ENCODE results near the gene MAD1L1.

The MAD1L1 gene

GRCh38 chr7:1856161-1856887, 376.4 kb downstream of the MAD1L1 start:
- Histone ChIP-seq H2AFZ (ENCODE audit: low read depth) (no peak overlapping the region), H3K36me3 (ENCODE audit: insufficient read depth) (no peaks in the 10 kb centered on the region), H3K79me2 (ENCODE audit: insufficient read depth, low read depth) (no peaks in the 10 kb centered on the region), H3K27ac (no peak overlapping the region), H3K4me2 (no peak overlapping the region), H3K9ac (no peak overlapping the region), H3K4me1 (ENCODE audit: low read depth, poor library complexity, severe bottlenecking) (no peaks in the 10 kb centered on the region), H3K4me3 (IDR thresholded peaks at IDR 0.05; ENCODE audit: insufficient read depth, low read depth, low read length) (no peak overlapping the region), H4K20me1 (ENCODE audit: insufficient read depth) (no peaks in the 10 kb centered on the region), H3K27me3 (ENCODE audit: insufficient read depth, low read depth) (no peaks in the 10 kb centered on the region)
- no peak for TF ChIP-seq CTCF (conservative IDR thresholded peaks at IDR 0.05; ENCODE audit: low read depth, low read length)

GRCh38 chr7:1855725-1856160, 377.0 kb downstream of the MAD1L1 start:
- Histone ChIP-seq H3K36me3 (ENCODE audit: insufficient read depth) (no peaks in the 10 kb centered on the region), H2AFZ (ENCODE audit: low read depth) (no peak overlapping the region), H3K4me1 (ENCODE audit: low read depth, poor library complexity, severe bottlenecking) (no peaks in the 10 kb centered on the region), H4K20me1 (ENCODE audit: insufficient read depth) (no peaks in the 10 kb centered on the region), H3K4me3 (IDR thresholded peaks at IDR 0.05; ENCODE audit: insufficient read depth, low read depth, low read length) (no peak overlapping the region), H3K4me2 (no peak overlapping the region), H3K27ac (no peak overlapping the region), H3K79me2 (ENCODE audit: insufficient read depth, low read depth) (no peaks in the 10 kb centered on the region), H3K27me3 (ENCODE audit: insufficient read depth, low read depth) (no peaks in the 10 kb centered on the region), H3K9ac (no peak overlapping the region)
- no peak for TF ChIP-seq CTCF (conservative IDR thresholded peaks at IDR 0.05; ENCODE audit: low read depth, low read length)

- no peak overlapping the region for H3K4me2 ChIP-seq
- no peak overlapping the region for H2AFZ ChIP-seq (ENCODE audit: low read depth)
- H3K4me3 ChIP-seq (IDR thresholded peaks at IDR 0.05; ENCODE audit: insufficient read depth, low read depth, low read length): no peak overlapping the region
- no peaks in the 10 kb centered on the region for H4K20me1 ChIP-seq (ENCODE audit: insufficient read depth)
- H3K27ac ChIP-seq: no peak overlapping the region
- no peak for TF ChIP-seq CTCF (conservative IDR thresholded peaks at IDR 0.05; ENCODE audit: low read depth, low read length)
- H3K4me1 ChIP-seq (ENCODE audit: low read depth, poor library complexity, severe bottlenecking): no peaks in the 10 kb centered on the region
- no peak overlapping the region for H3K9ac ChIP-seq
- no peaks in the 10 kb centered on the region for H3K79me2 ChIP-seq (ENCODE audit: insufficient read depth, low read depth)
- H3K27me3 ChIP-seq (ENCODE audit: insufficient read depth, low read depth): no peaks in the 10 kb centered on the region
- H3K36me3 ChIP-seq (ENCODE audit: insufficient read depth): no peaks in the 10 kb centered on the region
Measured at GRCh38 chr7:1854866-1855724, 377.6 kb downstream of the MAD1L1 start.

GRCh38 chr7:1853986-1854865, 378.5 kb downstream of the MAD1L1 start:
- Histone ChIP-seq H3K4me1 (ENCODE audit: low read depth, poor library complexity, severe bottlenecking) (no peaks in the 10 kb centered on the region), H4K20me1 (ENCODE audit: insufficient read depth) (no peaks in the 10 kb centered on the region), H3K4me2 (no peak overlapping the region), H3K4me3 (IDR thresholded peaks at IDR 0.05; ENCODE audit: insufficient read depth, low read depth, low read length) (no peak overlapping the region), H2AFZ (ENCODE audit: low read depth) (no peak overlapping the region), H3K9ac (no peak overlapping the region), H3K27ac (no peak overlapping the region), H3K27me3 (ENCODE audit: insufficient read depth, low read depth) (no peaks in the 10 kb centered on the region), H3K79me2 (ENCODE audit: insufficient read depth, low read depth) (no peaks in the 10 kb centered on the region), H3K36me3 (ENCODE audit: insufficient read depth) (no peaks in the 10 kb centered on the region)
- no peak for TF ChIP-seq CTCF (conservative IDR thresholded peaks at IDR 0.05; ENCODE audit: low read depth, low read length)
